HepG2 (cell line): Measurements from ENCODE around the gene ARHGDIA. TPM values are rescaled to one million over a fixed set of nuclear protein-coding genes. Genes with fewer than 3 reads are reported as not detected.

Experiments used
- ATAC-seq: fragments of 200-7000 bp; cut with Tn5 transposase; 3 replicates; pipeline ENCODE4 v1.9.1; 2020; ENCODE audit warnings: mild to moderate bottlenecking, moderate library complexity
- BruUV-seq: library from RNA; stranded (reverse); fragments of 400-500 nt; replicated peaks from 2 replicates; lab custom pipeline; 2021; lab: Mats Ljungman, UMichigan
- CTCF ChIA-PET: fragments of 300-600 bp; formaldehyde crosslinking; extraction: SDS; loops from one replicate; lab custom pipeline; 2021; ENCODE audit warnings: low total read pairs, inconsistent platforms, low intra/inter-chr PET ratio; lab: Yijun Ruan, JAX
- POLR2A ChIA-PET: fragments of 350-600 bp; sonication (Branson Sonifier 250); formaldehyde crosslinking; loops from one replicate; lab custom pipeline; 2020; ENCODE audit warnings: antibody characterized with exemption, inconsistent platforms; lab: Yijun Ruan, JAX
- DNase-seq: peaks from one replicate; pipeline ENCODE4 v3.0.0-alpha.2; 2015; ENCODE audit warnings: low spot score
- FAIRE-seq: peaks from 3 replicates; lab custom pipeline; 2011; peaks lifted over from hg19 to GRCh38; lab: Jason Lieb, UNC
- H2AFZ ChIP-seq: one replicate; pipeline ENCODE4 v1.6.1; 2011; ENCODE audit warnings: low read length, inconsistent platforms
- H3K27ac ChIP-seq: fragments of 300-600 bp; 3 replicates; pipeline ENCODE4 v1.8.0; 2011; ENCODE audit warnings: mixed run types, mild to moderate bottlenecking, mixed read lengths, low read length, inconsistent platforms; ENCODE audit not compliant: insufficient read depth; ENCODE audit errors: extremely low read length
- H3K27me3 ChIP-seq, 2 experiments: fragments of 200-600 bp in 1 of 2; 2 replicates in 1 of 2; 3 replicates in 1 of 2; pipeline versions ENCODE4 v1.6.0 to v1.8.0; 2011; ENCODE audit warnings: low read length in 2 of 2, mild to moderate bottlenecking in 2 of 2, moderate library complexity in 2 of 2, inconsistent platforms in 1 of 2; ENCODE audit not compliant: insufficient read depth in 2 of 2, control insufficient read depth in 1 of 2
- H3K36me3 ChIP-seq, 2 experiments: fragments of 200-600 bp in 1 of 2; replicated peaks in 1 of 2; 2 replicates in 1 of 2; 3 replicates in 1 of 2; pipeline versions ENCODE4 v1.5.1 to v1.8.0; 2011; ENCODE audit warnings: low read length in 2 of 2, inconsistent platforms in 1 of 2; ENCODE audit not compliant: insufficient read depth in 2 of 2, control insufficient read depth in 1 of 2
- H3K4me1 ChIP-seq: 2 replicates; pipeline ENCODE4 v1.5.1; 2012; ENCODE audit warnings: low read length, inconsistent platforms; ENCODE audit not compliant: insufficient read depth
- H3K4me2 ChIP-seq: 2 replicates; pipeline ENCODE4 v1.6.0; 2011; ENCODE audit warnings: low read depth, low read length, inconsistent platforms
- H3K4me3 ChIP-seq, 3 experiments: fragments of 200-600 bp in 1 of 3; sonication (generic), shearing (Covaris generic) in 1 of 3; replicated peaks in 1 of 3; 2 replicates each; pipeline ENCODE4 v1.5.1; 2011 to 2016; ENCODE audit warnings: low read length in 3 of 3, inconsistent platforms in 2 of 3, low read depth in 2 of 3, mild to moderate bottlenecking in 2 of 3, control low read depth in 1 of 3, mixed read lengths in 1 of 3; ENCODE audit not compliant: insufficient read depth in 1 of 3
- H3K79me2 ChIP-seq: one replicate; pipeline ENCODE4 v1.6.1; 2011; ENCODE audit warnings: low read length, inconsistent platforms; ENCODE audit not compliant: insufficient read depth
- H3K9ac ChIP-seq: 2 replicates; pipeline ENCODE4 v1.6.0; 2011; ENCODE audit warnings: mild to moderate bottlenecking, low read depth, low read length, inconsistent platforms; ENCODE audit not compliant: insufficient read depth
- H3K9me3 ChIP-seq: 2 replicates; pipeline ENCODE4 v1.5.1; 2012; ENCODE audit warnings: mild to moderate bottlenecking, low read length
- H4K20me1 ChIP-seq: 2 replicates; pipeline ENCODE4 v1.6.0; 2011; ENCODE audit warnings: inconsistent platforms, mild to moderate bottlenecking, low read length, moderate library complexity; ENCODE audit not compliant: insufficient read depth
- AGO2 ChIP-seq: fragments of 200-400 bp; formaldehyde crosslinking; optimal IDR thresholded peaks from 2 replicates; pipeline ENCODE3; 2017; ENCODE audit warnings: mild to moderate bottlenecking, low read depth, low read length, moderate library complexity
- ARID2 ChIP-seq: sonication (generic); formaldehyde crosslinking; IDR thresholded peaks from 2 replicates; pipeline ENCODE4 v1.8.1; 2022; ENCODE audit warnings: mild to moderate bottlenecking, missing genetic modification reagents, borderline replicate concordance
- ATM ChIP-seq: fragments of 450-650 bp; IDR thresholded peaks from 2 replicates; pipeline ENCODE4 v1.7.1; 2017; ENCODE audit warnings: mild to moderate bottlenecking, borderline replicate concordance
- KLF13 ChIP-seq: sonication (generic); formaldehyde crosslinking; IDR thresholded peaks from 2 replicates; pipeline ENCODE4 v1.4.0; 2020; ENCODE audit warnings: mild to moderate bottlenecking, missing genetic modification reagents
- NONO ChIP-seq, 2 experiments: fragments of 450-650 bp in 1 of 2; sonication (generic) in 1 of 2; formaldehyde crosslinking in 1 of 2; IDR thresholded peaks in 1 of 2; conservative IDR thresholded peaks in 1 of 2; 2 replicates each; pipeline versions ENCODE4 v1.6.1 to v1.8.0; 2017 to 2022; ENCODE audit warnings: mild to moderate bottlenecking in 1 of 2, missing genetic modification reagents in 1 of 2, moderate library complexity in 1 of 2
- PLRG1 ChIP-seq: fragments of 450-650 bp; conservative IDR thresholded peaks from 2 replicates; pipeline ENCODE4 v1.6.1; 2016
- PRPF4 ChIP-seq: fragments of 200-400 bp; formaldehyde crosslinking; IDR thresholded peaks from 2 replicates; pipeline ENCODE4 v1.6.1; 2016; ENCODE audit warnings: low read length, low read depth; ENCODE audit not compliant: poor library complexity, severe bottlenecking
- REXO4 ChIP-seq: sonication (generic); formaldehyde crosslinking; IDR thresholded peaks from 2 replicates; pipeline ENCODE4 v1.8.0; 2022; ENCODE audit warnings: missing genetic modification reagents, mild to moderate bottlenecking, borderline replicate concordance
- SKI ChIP-seq: fragments of 450-650 bp; IDR thresholded peaks from one replicate; pipeline ENCODE4 v1.6.1; 2018; ENCODE audit warnings: mild to moderate bottlenecking; ENCODE audit not compliant: partially characterized antibody
- TBL1XR1 ChIP-seq: fragments of 150-350 bp; IDR thresholded peaks from 2 replicates; pipeline ENCODE4 v1.6.1; 2014; ENCODE audit warnings: borderline replicate concordance, low read length; ENCODE audit not compliant: partially characterized antibody
- TBX2 ChIP-seq: sonication (generic); formaldehyde crosslinking; IDR thresholded peaks from 2 replicates; pipeline ENCODE4 v1.5.0; 2020; ENCODE audit warnings: missing genetic modification reagents, mild to moderate bottlenecking, borderline replicate concordance
- TRIM24 ChIP-seq: sonication (generic); formaldehyde crosslinking; IDR thresholded peaks from 2 replicates; pipeline ENCODE4 v1.8.0; 2022; ENCODE audit warnings: mild to moderate bottlenecking, missing genetic modification reagents
- ZBTB7B ChIP-seq: sonication (generic); formaldehyde crosslinking; IDR thresholded peaks from 2 replicates; pipeline ENCODE4 v1.4.0; 2020; ENCODE audit warnings: missing genetic modification reagents
- ZNF12 ChIP-seq: sonication (generic); formaldehyde crosslinking; IDR thresholded peaks from 2 replicates; pipeline ENCODE4 v1.5.0; 2020; ENCODE audit warnings: missing genetic modification reagents
- ZNF263 ChIP-seq: sonication (generic); formaldehyde crosslinking; IDR thresholded peaks from 2 replicates; pipeline ENCODE4 v1.4.0; 2020; ENCODE audit warnings: missing genetic modification reagents
- ZNF670 ChIP-seq: sonication (generic); formaldehyde crosslinking; IDR thresholded peaks from 2 replicates; pipeline ENCODE4 v1.8.0; 2022; ENCODE audit warnings: mild to moderate bottlenecking, missing genetic modification reagents, borderline replicate concordance
- ZNF674 ChIP-seq: sonication (generic); formaldehyde crosslinking; IDR thresholded peaks from 2 replicates; pipeline ENCODE4 v1.5.0; 2020; ENCODE audit warnings: low read depth, mild to moderate bottlenecking, missing genetic modification reagents
- ZNF737 ChIP-seq: sonication (generic); formaldehyde crosslinking; IDR thresholded peaks from 2 replicates; pipeline ENCODE4 v1.5.0; 2020; ENCODE audit warnings: missing genetic modification reagents, mild to moderate bottlenecking, borderline replicate concordance
- whole genome bisulfite sequencing: methylation state at CpG from one replicate; pipeline ENCODE4 v1.1.6; 2017; ENCODE audit warnings: low lambda C conversion rate; 5-methylcytosine and 5-hydroxymethylcytosine counted together
- in situ Hi-C: cut with HindIII; loops from 2 replicates; pipeline ENCODE4 v1.10.0; 2017; ENCODE audit warnings: low pct_unique_long_range_greater_than_20kb; ENCODE audit not compliant: extremely low pct_ligation_motif_present
- intact Hi-C: fragments of 100-400 bp; cut with micrococcal nuclease; formaldehyde crosslinking; loops from one replicate; pipeline ENCODE4 v1.10.0; 2022; ENCODE audit not compliant: unreplicated experiment
- polyA plus RNA-seq, 8 experiments: library from polyadenylated mRNA; depleted of rRNA in 3 of 8; stranded (reverse) in 7 of 8; unstranded in 1 of 8; fragments of >200 nt; fragmentation: Illumina TruSeq in 4 of 8; extraction: Trizol in 4 of 8; gene quantifications; 2 replicates each; pipeline versions ENCODE4 v1.2.1 to v1.2.3, GENCODE V29; 2011 to 2016; ENCODE audit warnings: low read depth in 4 of 8, missing spikeins in 1 of 8, mixed read lengths in 1 of 8; ENCODE audit not compliant: insufficient read depth in 1 of 8
- total RNA-seq, 5 experiments: library from RNA; depleted of rRNA; stranded (reverse); fragments of >200 nt; fragmentation: Illumina TruSeq; extraction: Trizol; gene quantifications; 2 replicates each; pipeline ENCODE4 v1.2.3, GENCODE V29; 2016; ENCODE audit warnings: low read depth in 1 of 5
- TF ChIP-seq, protein P1 (sequence below): sonication (generic); formaldehyde crosslinking; conservative IDR thresholded peaks from 2 replicates; pipeline ENCODE4 v1.5.0; 2020; ENCODE audit warnings: missing genetic modification reagents
- TF ChIP-seq, protein P2 (sequence below): sonication (generic); formaldehyde crosslinking; IDR thresholded peaks from 2 replicates; pipeline ENCODE4 v1.5.0; 2020; ENCODE audit warnings: mild to moderate bottlenecking, missing genetic modification reagents
- TF ChIP-seq, protein P3 (sequence below): sonication (generic); formaldehyde crosslinking; IDR thresholded peaks from 2 replicates; pipeline ENCODE4 v1.4.0; 2020; ENCODE audit warnings: low read depth, mild to moderate bottlenecking, missing genetic modification reagents

The ARHGDIA gene
- total and polyA plus RNA-seq, 2 of the 13 experiments (the other 11 are each of a cell fraction or from before 2014, with no cell fraction given) = 40.0 to 64.0 TPM

DNA sequence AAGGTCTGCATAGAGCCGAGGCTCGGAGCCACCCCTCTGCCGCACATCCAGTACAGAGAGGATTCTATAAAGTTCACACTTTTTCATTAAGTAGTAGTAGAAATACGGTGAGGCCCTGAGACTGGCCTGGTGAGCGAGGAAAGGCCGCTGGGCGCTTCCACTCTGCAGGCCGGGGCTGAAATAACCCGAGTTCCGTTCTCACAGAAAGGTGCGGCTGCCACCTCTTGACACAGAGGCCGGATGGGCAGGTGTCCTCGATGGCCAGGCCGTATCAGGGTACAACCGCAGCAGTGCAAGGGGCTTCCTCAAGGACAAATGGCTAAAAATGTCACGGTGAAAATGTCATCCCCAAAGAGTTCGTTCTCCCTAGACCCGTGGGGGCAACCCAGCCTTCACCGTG is 40.8 kb upstream of the ARHGDIA start:
- Histone ChIP-seq H3K9ac (no peak overlapping the region), H3K4me3 (peak overlapping the region in 1 of 3 experiments; percentile 45; a peak in 1 of 6 replicates), H3K79me2 (peaks cover 45% of the 10 kb centered on the region), H3K4me1 (peaks cover 52% of the 10 kb centered on the region), H2AFZ (no peak overlapping the region), H4K20me1 (peaks cover 9% of the 10 kb centered on the region; the same call in 1 of the 2 replicates), H3K27ac (peak overlapping the region; percentile 42), H3K27me3 (no peaks in the 10 kb centered on the region; a peak in 1 of 5 replicates), H3K36me3 (peaks cover 49 to 69% of the 10 kb centered on the region in 2 experiments), H3K9me3 (no peaks in the 10 kb centered on the region), H3K4me2 (peak overlapping the region; percentile 44)
- POLR2A ChIA-PET = interaction anchor here (1.4 to 3.5 kb wide), 4 partner anchors 15 to 111 kb away, joined by 3 to 52 read pairs (median 8); partner anchors contain the start of genes ARHGDIA, CENPX, LRRC45 and MAFG
- in situ Hi-C loops (no loop called here), intact Hi-C loops (loop anchor here (2.0 to 5.0 kb wide), 2 partner anchors 15 to 40 kb away; partner anchors contain the start of genes ARHGDIA and MAFG)
- FAIRE-seq (no peak), ATAC-seq (no peak), DNase-seq (no peak)
- CTCF ChIA-PET = no interaction called here
- BruUV-seq = TSS peak; percentile 59
- 97% methylated on average over 19 of the region's 19 CpGs for WGBS
- TF ChIP-seq ZNF263 (CRISPR knock-in tag) (no peak), TRIM24 (no peak), ATM (no peak), NONO (IDR thresholded peaks at IDR 0.05) (no peak), NONO (CRISPR knock-in tag; conservative IDR thresholded peaks at IDR 0.05) (no peak), ZNF670 (CRISPR knock-in tag) (0 out of 2 replicates have a peak, but pooled peaks have one; percentile 45), PLRG1 (no peak), AGO2 (peak; percentile 75), SKI (no peak), PRPF4 (peak; percentile 8), TBL1XR1 (no peak), ZNF674 (CRISPR knock-in tag) (no peak), REXO4 (CRISPR knock-in tag) (no peak), ZNF737 (no peak), KLF13 (no peak), ZNF12 (CRISPR knock-in tag) (no peak), TBX2 (CRISPR knock-in tag) (peak; percentile 6; the same call in 1 of the 2 replicates), ZBTB7B (CRISPR knock-in tag) (no peak), ARID2 (CRISPR knock-in tag) (no peak)
- TF ChIP-seq, protein P1, sequence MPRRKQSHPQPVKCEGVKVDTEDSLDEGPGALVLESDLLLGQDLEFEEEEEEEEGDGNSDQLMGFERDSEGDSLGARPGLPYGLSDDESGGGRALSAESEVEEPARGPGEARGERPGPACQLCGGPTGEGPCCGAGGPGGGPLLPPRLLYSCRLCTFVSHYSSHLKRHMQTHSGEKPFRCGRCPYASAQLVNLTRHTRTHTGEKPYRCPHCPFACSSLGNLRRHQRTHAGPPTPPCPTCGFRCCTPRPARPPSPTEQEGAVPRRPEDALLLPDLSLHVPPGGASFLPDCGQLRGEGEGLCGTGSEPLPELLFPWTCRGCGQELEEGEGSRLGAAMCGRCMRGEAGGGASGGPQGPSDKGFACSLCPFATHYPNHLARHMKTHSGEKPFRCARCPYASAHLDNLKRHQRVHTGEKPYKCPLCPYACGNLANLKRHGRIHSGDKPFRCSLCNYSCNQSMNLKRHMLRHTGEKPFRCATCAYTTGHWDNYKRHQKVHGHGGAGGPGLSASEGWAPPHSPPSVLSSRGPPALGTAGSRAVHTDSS (CRISPR knock-in tag) = no peak
- TF ChIP-seq, protein P2, sequence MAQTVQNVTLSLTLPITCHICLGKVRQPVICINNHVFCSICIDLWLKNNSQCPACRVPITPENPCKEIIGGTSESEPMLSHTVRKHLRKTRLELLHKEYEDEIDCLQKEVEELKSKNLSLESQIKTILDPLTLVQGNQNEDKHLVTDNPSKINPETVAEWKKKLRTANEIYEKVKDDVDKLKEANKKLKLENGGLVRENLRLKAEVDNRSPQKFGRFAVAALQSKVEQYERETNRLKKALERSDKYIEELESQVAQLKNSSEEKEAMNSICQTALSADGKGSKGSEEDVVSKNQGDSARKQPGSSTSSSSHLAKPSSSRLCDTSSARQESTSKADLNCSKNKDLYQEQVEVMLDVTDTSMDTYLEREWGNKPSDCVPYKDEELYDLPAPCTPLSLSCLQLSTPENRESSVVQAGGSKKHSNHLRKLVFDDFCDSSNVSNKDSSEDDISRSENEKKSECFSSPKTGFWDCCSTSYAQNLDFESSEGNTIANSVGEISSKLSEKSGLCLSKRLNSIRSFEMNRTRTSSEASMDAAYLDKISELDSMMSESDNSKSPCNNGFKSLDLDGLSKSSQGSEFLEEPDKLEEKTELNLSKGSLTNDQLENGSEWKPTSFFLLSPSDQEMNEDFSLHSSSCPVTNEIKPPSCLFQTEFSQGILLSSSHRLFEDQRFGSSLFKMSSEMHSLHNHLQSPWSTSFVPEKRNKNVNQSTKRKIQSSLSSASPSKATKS (CRISPR knock-in tag) = no peak
- TF ChIP-seq, protein P3, sequence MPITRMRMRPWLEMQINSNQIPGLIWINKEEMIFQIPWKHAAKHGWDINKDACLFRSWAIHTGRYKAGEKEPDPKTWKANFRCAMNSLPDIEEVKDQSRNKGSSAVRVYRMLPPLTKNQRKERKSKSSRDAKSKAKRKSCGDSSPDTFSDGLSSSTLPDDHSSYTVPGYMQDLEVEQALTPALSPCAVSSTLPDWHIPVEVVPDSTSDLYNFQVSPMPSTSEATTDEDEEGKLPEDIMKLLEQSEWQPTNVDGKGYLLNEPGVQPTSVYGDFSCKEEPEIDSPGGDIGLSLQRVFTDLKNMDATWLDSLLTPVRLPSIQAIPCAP = no peak
